AG09319 (cell line): ENCODE data around the gene FOXK1.

Experiments used
- DNase-seq: peaks from one replicate; pipeline ENCODE4 v3.0.0-alpha.2; 2010; ENCODE audit warnings: low read depth; ENCODE audit errors: extremely low read depth
- TF ChIP-seq, protein P1 (sequence below): IDR thresholded peaks from 2 replicates; pipeline ENCODE4 v1.5.1; 2011; ENCODE audit warnings: low read depth, mild to moderate bottlenecking, inconsistent platforms, low read length, moderate library complexity

The FOXK1 gene

DNA sequence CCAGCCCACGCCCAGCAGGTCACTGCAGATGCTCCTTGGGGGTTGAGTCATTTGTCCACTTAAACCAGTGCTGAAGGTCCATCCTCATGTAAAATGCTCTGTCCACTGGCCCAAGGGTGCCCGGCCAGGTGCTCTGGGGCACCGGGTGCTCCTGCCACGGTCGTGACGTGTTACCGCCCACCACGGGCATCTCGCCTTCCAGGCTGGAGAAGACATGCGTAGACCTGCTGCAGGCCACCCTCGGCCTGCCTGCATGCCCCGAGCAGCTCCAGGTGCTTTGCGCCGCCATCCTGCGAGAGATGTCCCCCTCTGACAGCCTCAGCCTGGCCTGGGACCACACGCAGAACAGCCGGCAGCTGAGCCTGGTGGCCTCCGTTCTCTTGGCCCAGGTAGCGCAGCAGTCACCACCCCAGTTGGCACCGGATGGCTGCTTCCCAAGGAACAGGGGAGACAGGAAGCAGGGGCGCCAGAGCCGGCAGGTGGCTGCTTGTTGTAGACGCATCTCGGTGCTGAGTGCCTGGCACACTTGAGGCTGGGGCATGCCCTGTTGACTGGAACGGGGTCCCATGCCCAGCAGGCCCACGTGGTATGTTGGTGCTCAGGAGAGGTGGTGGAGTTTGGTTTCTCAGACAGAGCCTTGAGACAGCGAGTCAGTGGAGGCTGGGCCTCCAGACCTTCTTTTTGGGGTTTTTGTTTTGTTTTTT is 99.4 kb downstream of the FOXK1 start:
- no peak for DNase-seq

DNA sequence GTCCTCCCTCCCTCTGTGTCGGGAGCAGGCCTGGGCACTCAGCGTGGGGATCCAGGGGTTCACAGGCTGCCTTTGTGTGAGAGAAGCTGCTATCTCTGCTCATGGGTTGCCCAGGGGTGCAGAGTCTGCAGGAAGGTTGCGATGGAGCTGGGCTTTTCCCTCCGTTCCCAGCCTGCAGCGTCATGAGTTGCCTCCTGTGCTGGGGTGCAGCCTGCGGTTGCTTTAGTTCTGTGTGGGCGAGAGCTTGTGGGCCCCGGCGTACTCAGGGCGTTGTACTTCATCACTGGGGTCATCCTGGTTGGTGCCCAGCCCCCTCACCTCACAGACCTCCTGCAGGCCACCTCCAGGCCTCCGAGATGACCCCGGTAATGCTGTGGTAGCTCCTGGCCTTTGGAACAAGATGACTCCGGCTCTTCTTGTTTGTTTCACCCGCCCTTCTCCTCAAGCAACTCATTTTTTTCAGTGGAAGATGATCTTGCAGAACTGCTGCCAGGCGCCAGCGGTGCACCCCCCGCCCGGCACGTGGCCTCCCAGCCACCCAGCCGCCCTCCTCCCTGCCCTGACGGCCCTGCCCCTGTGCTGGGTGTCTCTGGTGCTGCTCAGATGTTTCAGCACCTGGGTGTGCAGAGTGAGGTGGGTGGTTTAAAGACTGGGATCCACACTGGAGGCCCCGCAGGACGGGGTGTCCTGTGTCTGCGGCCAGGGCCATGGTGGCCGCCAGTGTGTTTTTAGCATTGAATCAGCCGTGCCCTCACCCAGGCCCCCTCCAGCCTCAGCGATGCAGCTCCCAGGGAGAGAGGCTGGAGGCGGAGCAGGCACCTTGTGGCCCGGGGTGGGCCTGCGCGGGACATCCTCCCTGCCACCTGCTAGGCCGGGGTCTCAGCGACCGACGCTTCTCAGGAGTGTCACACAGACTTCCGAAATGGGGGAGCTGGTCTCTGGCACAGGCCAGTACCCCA is 100.5 kb downstream of the FOXK1 start:
- DNase-seq, result no peak

More for the DNA sequence above, 99.4 kb downstream of the FOXK1 start:
- TF ChIP-seq, protein P1, sequence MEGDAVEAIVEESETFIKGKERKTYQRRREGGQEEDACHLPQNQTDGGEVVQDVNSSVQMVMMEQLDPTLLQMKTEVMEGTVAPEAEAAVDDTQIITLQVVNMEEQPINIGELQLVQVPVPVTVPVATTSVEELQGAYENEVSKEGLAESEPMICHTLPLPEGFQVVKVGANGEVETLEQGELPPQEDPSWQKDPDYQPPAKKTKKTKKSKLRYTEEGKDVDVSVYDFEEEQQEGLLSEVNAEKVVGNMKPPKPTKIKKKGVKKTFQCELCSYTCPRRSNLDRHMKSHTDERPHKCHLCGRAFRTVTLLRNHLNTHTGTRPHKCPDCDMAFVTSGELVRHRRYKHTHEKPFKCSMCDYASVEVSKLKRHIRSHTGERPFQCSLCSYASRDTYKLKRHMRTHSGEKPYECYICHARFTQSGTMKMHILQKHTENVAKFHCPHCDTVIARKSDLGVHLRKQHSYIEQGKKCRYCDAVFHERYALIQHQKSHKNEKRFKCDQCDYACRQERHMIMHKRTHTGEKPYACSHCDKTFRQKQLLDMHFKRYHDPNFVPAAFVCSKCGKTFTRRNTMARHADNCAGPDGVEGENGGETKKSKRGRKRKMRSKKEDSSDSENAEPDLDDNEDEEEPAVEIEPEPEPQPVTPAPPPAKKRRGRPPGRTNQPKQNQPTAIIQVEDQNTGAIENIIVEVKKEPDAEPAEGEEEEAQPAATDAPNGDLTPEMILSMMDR, result no peak

DNA sequence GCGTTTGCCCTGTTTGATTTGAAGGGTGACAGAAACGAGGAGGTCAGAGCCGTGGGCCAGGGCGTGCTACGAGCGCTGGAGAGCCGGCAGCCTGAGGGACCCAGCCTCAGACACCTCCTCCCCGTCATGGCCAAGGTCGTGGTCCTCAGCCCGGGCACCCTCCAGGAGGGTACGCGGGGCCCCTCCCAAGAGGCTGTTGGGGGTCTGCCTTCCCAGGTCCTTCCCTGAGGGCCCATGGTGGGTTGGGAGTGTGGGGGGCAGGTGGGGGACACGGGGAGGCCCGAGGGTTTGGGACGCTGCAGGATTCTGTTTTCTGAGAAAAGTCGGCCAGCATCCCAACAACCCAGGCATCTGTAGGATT is 101.2 kb downstream of the FOXK1 start:
- TF ChIP-seq, protein P1, result no peak
- no peak for DNase-seq

More for the DNA sequence above, 100.5 kb downstream of the FOXK1 start:
- TF ChIP-seq, protein P1, result no peak

DNA sequence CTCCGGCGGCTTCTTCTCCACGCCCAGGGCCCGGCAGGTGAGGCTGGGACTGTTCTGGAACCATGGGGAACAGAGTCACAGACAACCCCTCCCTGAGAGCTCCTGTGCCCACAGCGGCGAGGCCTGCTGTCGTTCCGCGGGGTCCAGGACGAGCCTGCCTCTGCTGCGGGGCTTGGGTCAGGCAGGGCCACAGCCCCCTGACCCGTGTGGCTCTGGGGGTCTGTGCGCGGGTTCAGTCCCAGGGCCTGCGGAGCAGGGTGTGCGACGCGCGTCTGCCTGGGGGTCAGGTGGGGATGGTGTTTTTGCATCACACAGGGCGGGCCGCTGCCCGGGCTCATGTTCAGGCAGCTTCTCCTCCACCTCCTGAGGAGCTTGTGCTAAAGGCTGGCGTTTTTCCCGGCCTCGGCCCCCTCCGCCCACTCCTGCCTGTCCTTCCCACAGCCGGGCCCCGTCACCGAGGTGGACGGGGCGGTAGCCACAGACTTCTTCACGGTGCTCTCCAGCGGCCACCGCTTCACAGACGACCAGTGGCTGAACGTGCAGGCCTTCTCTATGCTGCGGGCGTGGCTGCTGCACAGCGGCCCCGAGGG is 101.8 kb downstream of the FOXK1 start:
- DNase-seq, result no peak
- TF ChIP-seq, protein P1, result no peak

DNA sequence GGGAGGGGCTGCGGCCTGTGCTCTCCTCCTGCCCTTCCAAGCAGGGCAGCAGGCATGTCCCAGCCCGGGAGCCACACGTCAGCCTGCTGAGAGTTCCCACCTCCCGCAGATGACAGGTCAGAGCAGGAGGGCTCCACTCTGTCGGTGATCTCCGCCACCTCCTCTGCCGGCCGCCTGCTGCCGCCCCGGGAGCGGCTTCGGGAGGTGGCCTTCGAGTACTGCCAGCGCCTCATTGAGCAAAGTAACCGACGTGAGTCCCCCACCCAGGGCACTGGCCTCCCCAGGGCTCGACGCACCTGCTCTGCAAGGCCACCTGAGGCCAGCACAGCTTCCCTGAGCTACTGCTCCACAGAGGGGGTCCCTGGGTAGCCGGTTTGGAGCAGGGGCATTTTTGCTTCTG is 102.7 kb downstream of the FOXK1 start:
- TF ChIP-seq, protein P1, result no peak
- no peak for DNase-seq

DNA sequence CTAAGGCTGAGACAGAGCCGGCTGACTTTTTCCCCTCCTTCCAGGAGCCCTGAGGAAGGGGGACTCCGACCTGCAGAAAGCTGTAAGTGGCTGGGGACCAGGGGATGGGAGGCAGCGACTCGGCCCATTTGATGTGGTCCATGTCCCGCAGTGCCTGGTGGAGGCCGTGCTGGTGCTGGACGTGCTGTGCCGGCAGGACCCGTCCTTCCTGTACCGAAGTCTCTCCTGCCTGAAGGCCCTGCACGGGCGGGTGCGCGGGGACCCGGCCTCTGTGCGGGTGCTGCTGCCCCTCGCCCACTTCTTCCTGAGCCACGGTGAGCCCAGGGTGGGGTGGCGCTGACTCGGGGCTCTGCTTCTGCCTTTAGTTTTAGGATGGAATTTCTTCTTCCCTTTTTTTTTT is 103.3 kb downstream of the FOXK1 start:
- TF ChIP-seq, protein P1, result no peak
- no peak for DNase-seq
